ENCODE data around the gene TBC1D2. TPM values are rescaled to one million over a fixed set of nuclear protein-coding genes. Genes with fewer than 3 reads are reported as not detected.

Gene TBC1D2
- total RNA-seq, 2 experiments from 2014 or later = 3.1 to 5.5 TPM

DNA sequence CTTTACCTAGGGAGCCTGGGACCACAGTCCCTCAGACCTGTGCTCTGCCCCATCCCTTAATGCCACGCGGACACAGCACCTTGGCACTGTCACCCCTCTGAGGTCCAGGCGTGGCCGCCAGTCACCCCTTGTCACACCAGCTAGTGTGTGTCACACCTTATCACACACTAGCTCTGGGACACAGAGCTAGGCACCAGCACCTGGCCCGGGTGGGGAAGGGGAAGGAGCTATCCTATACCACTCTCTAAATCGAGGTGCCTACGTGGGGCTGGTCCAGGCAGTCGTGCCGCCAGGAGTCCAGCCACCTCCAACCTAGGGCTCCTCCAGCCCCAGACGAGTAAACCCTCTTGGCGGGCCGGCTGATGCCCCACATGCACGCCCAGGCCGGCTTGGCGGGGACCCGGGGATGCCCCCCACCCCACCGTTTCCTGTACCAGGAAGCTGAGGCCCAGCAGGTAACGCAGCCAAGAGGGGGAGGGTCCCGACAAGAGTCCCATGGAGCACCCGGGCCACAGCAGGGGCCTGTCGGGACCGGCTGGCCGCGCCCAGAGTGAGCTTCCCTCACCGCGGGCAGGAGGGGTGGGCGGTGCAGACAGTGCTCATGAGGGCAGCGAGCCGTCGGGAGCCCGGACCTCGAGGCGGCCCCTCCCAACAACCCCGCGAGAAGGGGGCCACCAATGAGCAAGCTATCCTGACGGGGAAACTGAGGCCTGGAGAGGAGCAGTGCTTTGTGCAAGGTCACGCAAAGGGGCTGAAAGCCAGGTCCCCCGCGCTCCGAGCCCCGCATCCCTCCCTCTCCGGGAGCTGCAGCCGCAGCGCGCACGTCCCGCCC, 63.6 kb downstream of the TBC1D2 start:
- intact Hi-C loops (cut with micrococcal nuclease; ENCODE audit: unreplicated experiment) = loop anchor here (1.0 to 2.0 kb wide), 2 partner anchors 74 to 117 kb away; no protein-coding TSS in a partner anchor
- H3K4me3 ChIP-seq (ENCODE audit: low read depth, low read length, poor library complexity, severe bottlenecking) = peak overlapping the region; percentile 74
- H2AFZ ChIP-seq (ENCODE audit: low read length) = peak overlapping the region; percentile 56
- no peaks in the 10 kb centered on the region for H3K36me3 ChIP-seq (ENCODE audit: insufficient read depth, low read length)
- POLR2A ChIA-PET = interaction anchor here (0.5 to 1.5 kb wide), 5 partner anchors 65 to 149 kb away, joined by 3 to 5 read pairs (median 3); no protein-coding TSS in a partner anchor
- no peaks in the 10 kb centered on the region for H4K20me1 ChIP-seq (ENCODE audit: insufficient read depth, low read length)
- H3K9me2 ChIP-seq (ENCODE audit: insufficient read depth, low read length) = no peaks in the 10 kb centered on the region
- BruUV-seq (replicated peaks) = no TSS peak
- no peaks in the 10 kb centered on the region for H3K79me2 ChIP-seq (ENCODE audit: insufficient read depth, low read depth, low read length)
- peak overlapping the region; percentile 89 for H3K4me2 ChIP-seq (ENCODE audit: low read length)
- TF ChIP-seq, protein P1, sequence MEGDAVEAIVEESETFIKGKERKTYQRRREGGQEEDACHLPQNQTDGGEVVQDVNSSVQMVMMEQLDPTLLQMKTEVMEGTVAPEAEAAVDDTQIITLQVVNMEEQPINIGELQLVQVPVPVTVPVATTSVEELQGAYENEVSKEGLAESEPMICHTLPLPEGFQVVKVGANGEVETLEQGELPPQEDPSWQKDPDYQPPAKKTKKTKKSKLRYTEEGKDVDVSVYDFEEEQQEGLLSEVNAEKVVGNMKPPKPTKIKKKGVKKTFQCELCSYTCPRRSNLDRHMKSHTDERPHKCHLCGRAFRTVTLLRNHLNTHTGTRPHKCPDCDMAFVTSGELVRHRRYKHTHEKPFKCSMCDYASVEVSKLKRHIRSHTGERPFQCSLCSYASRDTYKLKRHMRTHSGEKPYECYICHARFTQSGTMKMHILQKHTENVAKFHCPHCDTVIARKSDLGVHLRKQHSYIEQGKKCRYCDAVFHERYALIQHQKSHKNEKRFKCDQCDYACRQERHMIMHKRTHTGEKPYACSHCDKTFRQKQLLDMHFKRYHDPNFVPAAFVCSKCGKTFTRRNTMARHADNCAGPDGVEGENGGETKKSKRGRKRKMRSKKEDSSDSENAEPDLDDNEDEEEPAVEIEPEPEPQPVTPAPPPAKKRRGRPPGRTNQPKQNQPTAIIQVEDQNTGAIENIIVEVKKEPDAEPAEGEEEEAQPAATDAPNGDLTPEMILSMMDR (conservative IDR thresholded peaks at IDR 0.05; ENCODE audit: low read length) = no peak
- TF ChIP-seq EZH2phosphoT487 (IDR thresholded peaks at IDR 0.05; ENCODE audit: borderline replicate concordance, low read depth, low read length) = no peak
- no peaks in the 10 kb centered on the region for H3K9me3 ChIP-seq (ENCODE audit: low read length)
- CTCF ChIA-PET (ENCODE audit: unreplicated experiment) = interaction anchor here (0.6 to 0.7 kb wide), 3 partner anchors 10 to 73 kb away, joined by 3 read pairs; partner anchors contain the start of gene TRIM14
- peak; percentile 26 for DNase-seq (ENCODE audit: low spot score)
- H3K27ac ChIP-seq (ENCODE audit: low read depth, low read length, poor library complexity, severe bottlenecking) = no peak overlapping the region
- H3K4me1 ChIP-seq (ENCODE audit: insufficient read depth, low read length, poor library complexity, severe bottlenecking) = peaks cover 16% of the 10 kb centered on the region

DNA sequence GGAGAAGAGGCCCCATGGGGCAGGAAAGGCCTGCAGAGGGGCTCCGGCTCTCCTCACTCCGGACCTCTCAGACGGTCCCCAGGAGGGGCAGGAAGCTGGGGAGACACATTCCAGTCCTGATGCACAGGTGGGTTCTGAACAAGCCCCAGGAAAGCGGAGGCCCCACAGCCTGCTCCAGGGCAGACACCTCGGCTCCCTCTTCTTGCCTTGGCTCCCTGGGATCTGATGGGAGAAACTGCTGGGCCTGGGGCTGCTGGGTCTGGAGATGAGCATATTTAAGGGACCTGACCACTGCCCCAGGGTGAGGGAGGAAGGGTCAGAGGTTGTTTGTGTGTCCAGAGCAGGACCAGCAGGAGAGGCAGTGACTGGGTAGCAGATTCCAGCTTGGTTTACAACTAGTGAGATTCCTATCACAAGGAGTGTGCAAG, 64.3 kb downstream of the TBC1D2 start:
- H3K9me2 ChIP-seq (ENCODE audit: insufficient read depth, low read length) = no peaks in the 10 kb centered on the region
- no peak for TF ChIP-seq EZH2phosphoT487 (IDR thresholded peaks at IDR 0.05; ENCODE audit: borderline replicate concordance, low read depth, low read length)
- TF ChIP-seq, protein P1 (conservative IDR thresholded peaks at IDR 0.05; ENCODE audit: low read length) = no peak
- BruUV-seq (replicated peaks) = no TSS peak
- DNase-seq (ENCODE audit: low spot score) = no peak
- no peaks in the 10 kb centered on the region for H4K20me1 ChIP-seq (ENCODE audit: insufficient read depth, low read length)
- ChIA-PET CTCF (ENCODE audit: unreplicated experiment) (interaction anchor here (0.6 kb wide), 1 partner anchor 9 kb away, joined by 3 read pairs; no protein-coding TSS in a partner anchor), POLR2A (interaction anchor here (1.2 kb wide), 1 partner anchor 89 kb away, joined by 3 read pairs; no protein-coding TSS in a partner anchor)
- H3K27ac ChIP-seq (ENCODE audit: low read depth, low read length, poor library complexity, severe bottlenecking) = no peak overlapping the region
- peaks cover 16% of the 10 kb centered on the region for H3K4me1 ChIP-seq (ENCODE audit: insufficient read depth, low read length, poor library complexity, severe bottlenecking)
- H3K79me2 ChIP-seq (ENCODE audit: insufficient read depth, low read depth, low read length) = no peaks in the 10 kb centered on the region
- intact Hi-C loops (cut with micrococcal nuclease; ENCODE audit: unreplicated experiment) = no loop called here
- no peaks in the 10 kb centered on the region for H3K36me3 ChIP-seq (ENCODE audit: insufficient read depth, low read length)
- H3K4me3 ChIP-seq (ENCODE audit: low read depth, low read length, poor library complexity, severe bottlenecking) = no peak overlapping the region
- H3K4me2 ChIP-seq (ENCODE audit: low read length) = no peak overlapping the region; the same call in 1 of the 2 replicates
- no peaks in the 10 kb centered on the region for H3K9me3 ChIP-seq (ENCODE audit: low read length)
- H2AFZ ChIP-seq (ENCODE audit: low read length) = no peak overlapping the region
